Right lobe of liver (tissue), 6 donors: Measurements from ENCODE around the gene SERPINE1. TPM values are rescaled to one million over a fixed set of nuclear protein-coding genes. Genes with fewer than 3 reads are reported as not detected.

Experiments used
- ATAC-seq, 4 donors: fragments of 200-7000 bp; cut with Tn5 transposase; one replicate each; pipeline ENCODE4 v1.9.1; 2020; ENCODE audit warnings: mild to moderate bottlenecking in 4 of 4, moderate library complexity in 4 of 4
- DNase-seq, 3 donors: peaks; one replicate each; pipeline ENCODE4 v3.0.0-alpha.2; 2020
- H3K27ac ChIP-seq, 3 donors: fragments of 200-600 bp; one replicate each; pipeline ENCODE4 v1.8.0; 2022
- H3K27me3 ChIP-seq, 2 donors: fragments of 200-600 bp; one replicate each; pipeline ENCODE4 v1.8.0; 2022
- H3K36me3 ChIP-seq, 4 donors: fragments of 200-600 bp; sonication (generic) in 1 of 4; one replicate each; pipeline versions ENCODE4 v1.5.1 to v1.8.0; 2017 to 2022; ENCODE audit warnings: control low read depth in 1 of 4
- H3K4me1 ChIP-seq, 4 donors: fragments of 200-600 bp; sonication (generic) in 1 of 4; one replicate each; pipeline versions ENCODE4 v1.5.1 to v1.8.0; 2017 to 2022; ENCODE audit warnings: control low read depth in 1 of 4
- H3K4me3 ChIP-seq, 3 donors: fragments of 200-600 bp; one replicate each; pipeline ENCODE4 v1.8.0; 2022
- H3K9me3 ChIP-seq, 4 donors: fragments of 200-600 bp; sonication (generic) in 1 of 4; one replicate each; pipeline versions ENCODE4 v1.5.1 to v1.8.0; 2017 to 2022; ENCODE audit warnings: control low read depth in 1 of 4
- CTCF ChIP-seq, 4 donors: fragments of 200-600 bp in 3 of 4; fragments of 450-650 bp in 1 of 4; IDR thresholded peaks; one replicate each; pipeline versions ENCODE4 v1.5.1 to v1.8.0; 2016 to 2022; ENCODE audit warnings: antibody characterized with exemption in 4 of 4, mild to moderate bottlenecking in 2 of 4
- POLR2A ChIP-seq: fragments of 450-650 bp; IDR thresholded peaks from one replicate; pipeline ENCODE4 v1.6.1; 2017; ENCODE audit warnings: antibody characterized with exemption, mild to moderate bottlenecking
- WGBS: methylation state at CpG from one replicate; pipeline ENCODE4 v1.1.6; 2018; ENCODE audit warnings: low coverage, low lambda C conversion rate; ENCODE audit not compliant: insufficient coverage; ENCODE audit errors: missing lambda C conversion rate; 5-methylcytosine and 5-hydroxymethylcytosine counted together
- intact Hi-C, 2 donors: fragments of 100-400 bp; cut with DNase I; formaldehyde crosslinking; loops; one replicate each; pipeline versions ENCODE4 v1.11.2 to v1.14.1; 2022
- total RNA-seq, 6 experiments: library from RNA; depleted of rRNA in 2 of 6; stranded (reverse); fragments of >200 nt in 2 of 6; fragmentation: NEBNext Ultra II Directional in 3 of 6; extraction: Animal tissue kit (Norgen Biotek cat#: 25700) in 3 of 6; gene quantifications; one replicate each; pipeline versions ENCODE4 v1.1.0 to v1.2.4, GENCODE V29; 2016 to 2023
- donor health status: DM: no; HTN: yes; CAD: no.
- donor health status: DM: no; HTN: no; CAD: no.
- donor health status: DM: no; HTN: no; CAD: no.
- donor health status: DM: no; HTN: yes; CAD: no.
- donor health status: DM: no; HTN: yes; CAD: no.

SERPINE1 gene
- total RNA-seq, 6 experiments from 2014 or later: 5.4 to 497 (median 98.6) TPM

DNA sequence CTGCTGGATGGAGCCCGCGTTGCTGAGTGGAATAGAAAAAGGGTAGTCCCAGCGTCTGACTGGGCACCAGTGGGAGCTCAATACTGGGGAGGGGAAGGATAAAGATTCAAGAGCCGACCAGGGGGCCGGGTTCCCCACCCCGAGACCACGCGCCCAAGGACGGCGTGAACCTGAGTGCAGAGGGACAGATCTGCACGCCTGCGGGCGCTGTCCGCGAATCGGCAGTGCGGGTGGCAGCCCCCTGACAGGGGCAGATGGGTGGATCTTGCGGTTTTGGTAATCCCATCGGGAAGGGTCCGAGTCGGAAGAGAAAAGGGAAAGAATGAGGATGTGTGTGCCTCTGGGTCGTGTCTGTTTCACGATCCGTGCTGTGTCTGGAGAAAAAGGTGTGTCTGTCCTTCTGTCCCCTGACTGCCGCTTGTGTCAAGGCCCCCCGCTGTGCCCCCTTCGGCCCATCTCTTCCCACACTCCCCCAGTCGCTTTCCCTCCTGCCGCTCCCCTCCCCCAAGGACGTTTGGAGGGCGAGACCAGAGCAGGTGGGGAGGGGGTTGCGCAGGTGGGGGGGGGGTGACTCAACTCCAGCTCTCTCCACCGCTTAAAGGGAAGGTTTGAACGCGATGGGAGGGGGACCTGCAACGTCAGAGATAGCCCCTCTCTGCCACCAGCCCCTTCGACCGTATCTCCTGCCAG lies 39.2 kb downstream of the SERPINE1 start:
- intact Hi-C loops: loop anchor here in 1 of 2 donors (10.0 kb wide), 1 partner anchor 119 kb away; no protein-coding TSS in a partner anchor
- ATAC-seq: no peak
- TF ChIP-seq POLR2A (no peak), CTCF (IDR thresholded peaks at IDR 0.05) (no peak)
- H3K4me3 ChIP-seq: no peak overlapping the region
- WGBS: 2% methylated on average over 31 of the region's 38 CpGs
- H3K4me1 ChIP-seq: peaks cover 0 to 20% (median 0%) of the 10 kb centered on the region in 4 donors
- H3K27me3 ChIP-seq: peaks cover 0 to 21% of the 10 kb centered on the region in 2 donors
- H3K27ac ChIP-seq: no peak overlapping the region
- H3K36me3 ChIP-seq: no peaks in the 10 kb centered on the region
- no peak for DNase-seq
- no peaks in the 10 kb centered on the region for H3K9me3 ChIP-seq

GRCh38 chr7:101166648-101166908 lies 39.7 kb downstream of the SERPINE1 start:
- Histone ChIP-seq H3K4me1 (peaks cover 0 to 20% (median 0%) of the 10 kb centered on the region in 4 donors), H3K27ac (no peak overlapping the region), H3K36me3 (no peaks in the 10 kb centered on the region), H3K9me3 (no peaks in the 10 kb centered on the region), H3K4me3 (no peak overlapping the region), H3K27me3 (peaks cover 0 to 23% of the 10 kb centered on the region in 2 donors)
- WGBS: 1% methylated on average over 9 of the region's 11 CpGs
- intact Hi-C loops: loop anchor here in 1 of 2 donors (10.0 kb wide), 1 partner anchor 118 kb away; no protein-coding TSS in a partner anchor
- no peak for TF ChIP-seq POLR2A
- no peak for TF ChIP-seq CTCF (IDR thresholded peaks at IDR 0.05)
- ATAC-seq (no peak), DNase-seq (no peak)

DNA sequence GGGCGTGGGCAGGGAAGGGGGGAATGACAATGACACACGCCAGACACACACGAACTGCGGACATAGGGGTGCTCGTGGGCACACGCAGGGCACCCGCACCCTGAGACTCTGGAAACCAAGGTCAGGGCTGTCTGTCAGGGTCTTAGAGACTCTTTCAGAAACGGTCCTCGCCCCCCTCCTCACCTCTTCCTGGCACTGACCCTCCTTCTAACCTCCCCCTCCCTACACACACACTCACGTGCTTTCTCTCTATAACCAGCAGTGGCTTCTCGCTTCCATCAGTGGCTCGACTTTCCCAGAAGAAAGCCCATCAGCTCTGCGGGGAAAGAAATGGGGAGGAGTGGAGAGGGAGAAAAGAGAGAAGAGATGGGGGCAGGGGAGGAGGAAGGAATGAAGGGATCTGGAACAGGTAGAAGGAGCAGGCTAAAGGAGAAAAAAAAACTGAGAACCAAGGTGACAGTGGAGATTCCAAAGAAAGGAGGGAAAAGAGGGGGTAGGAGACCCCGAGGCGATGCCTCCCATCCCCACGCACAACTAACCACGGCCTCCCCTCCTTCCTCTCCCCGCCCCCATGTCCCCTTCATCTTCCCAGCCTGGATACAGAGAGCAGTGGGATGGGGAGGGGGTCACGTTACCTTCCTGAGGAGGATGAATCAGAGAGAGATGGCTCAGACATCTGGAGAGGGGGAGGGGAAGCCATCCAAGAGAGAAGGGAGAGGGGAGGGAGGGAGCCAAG lies 40.2 kb downstream of the SERPINE1 start:
- DNase-seq: no peak
- ATAC-seq: no peak
- H3K9me3 ChIP-seq: no peaks in the 10 kb centered on the region
- under 1% methylated on average over 17 of the region's 19 CpGs for whole genome bisulfite sequencing
- no peak overlapping the region for H3K27ac ChIP-seq
- H3K4me1 ChIP-seq: peaks cover 0 to 23% (median 0%) of the 10 kb centered on the region in 4 donors
- intact Hi-C loops: loop anchor here in 1 of 2 donors (10.0 kb wide), 1 partner anchor 118 kb away; no protein-coding TSS in a partner anchor
- H3K36me3 ChIP-seq: no peaks in the 10 kb centered on the region
- no peak overlapping the region for H3K4me3 ChIP-seq
- peaks cover 0 to 28% of the 10 kb centered on the region in 2 donors for H3K27me3 ChIP-seq
- TF ChIP-seq POLR2A (no peak), CTCF (IDR thresholded peaks at IDR 0.05) (no peak)

GRCh38 chr7:101167645-101168411 lies 40.9 kb downstream of the SERPINE1 start:
- Histone ChIP-seq H3K27ac (no peak overlapping the region), H3K4me3 (no peak overlapping the region), H3K9me3 (no peaks in the 10 kb centered on the region), H3K4me1 (peaks cover 0 to 24% (median 0%) of the 10 kb centered on the region in 4 donors), H3K36me3 (no peaks in the 10 kb centered on the region), H3K27me3 (peaks cover 0 to 29% of the 10 kb centered on the region in 2 donors)
- TF ChIP-seq POLR2A: no peak
- no peak for TF ChIP-seq CTCF (IDR thresholded peaks at IDR 0.05)
- WGBS: 4% methylated on average over 12 of the region's 12 CpGs
- intact Hi-C loops: loop anchor here in 1 of 2 donors (10.0 kb wide), 1 partner anchor 117 kb away; no protein-coding TSS in a partner anchor
- ATAC-seq (no peak), DNase-seq (no peak)
